Common myeloid progenitor, CD34-positive (primary cell): ENCODE results near the gene CDH22.

Experiments
- CTCF ChIA-PET: fragments of 350-600 bp; sonication (Branson Sonifier 250); formaldehyde crosslinking; loops from one replicate; lab custom pipeline; 2021; ENCODE audit warnings: antibody characterized with exemption; lab: Charles Lee
- POLR2A ChIA-PET: fragments of 350-600 bp; sonication (Branson Sonifier 250); formaldehyde crosslinking; loops from one replicate; lab custom pipeline; 2021; ENCODE audit warnings: antibody characterized with exemption; lab: Charles Lee
- DNase-seq, 3 donors: peaks; one replicate each; pipeline versions ENCODE4 v3.0.0 to v3.0.0-alpha.2; 2013
- H3K27ac ChIP-seq, 2 experiments: 1 replicate in 1 of 2; 2 replicates in 1 of 2; pipeline ENCODE4 v1.7.0; 2013; ENCODE audit warnings: inconsistent platforms in 2 of 2, low read length in 2 of 2, mild to moderate bottlenecking in 2 of 2, low read depth in 1 of 2, moderate library complexity in 1 of 2; ENCODE audit not compliant: severe bottlenecking in 2 of 2, insufficient read depth in 1 of 2, poor library complexity in 1 of 2
- H3K27me3 ChIP-seq, 5 experiments: replicated peaks in 2 of 5; 1 replicate in 3 of 5; 2 replicates in 2 of 5; pipeline versions ENCODE4 v1.6.1 to v1.7.0; 2013; ENCODE audit warnings: low read length in 4 of 5, mild to moderate bottlenecking in 2 of 5, moderate library complexity in 2 of 5, inconsistent platforms in 1 of 5; ENCODE audit not compliant: insufficient read depth in 5 of 5, control insufficient read depth in 4 of 5
- H3K36me3 ChIP-seq, 4 experiments: 1 replicate in 2 of 4; 2 replicates in 2 of 4; pipeline versions ENCODE4 v1.6.1 to v1.7.0; 2013; ENCODE audit warnings: low read length in 3 of 4, control low read depth in 1 of 4, mild to moderate bottlenecking in 1 of 4; ENCODE audit not compliant: control insufficient read depth in 4 of 4, insufficient read depth in 4 of 4
- H3K4me1 ChIP-seq, 4 experiments: 1 replicate in 3 of 4; 2 replicates in 1 of 4; pipeline versions ENCODE4 v1.6.1 to v1.7.1; 2013; ENCODE audit warnings: low read length in 3 of 4, mild to moderate bottlenecking in 3 of 4, control low read depth in 1 of 4, inconsistent platforms in 1 of 4, moderate library complexity in 1 of 4; ENCODE audit not compliant: control insufficient read depth in 4 of 4, insufficient read depth in 4 of 4; ENCODE audit errors: control extremely low read depth in 1 of 4
- H3K4me3 ChIP-seq, 7 experiments: 1 replicate in 4 of 7; 2 replicates in 3 of 7; pipeline versions ENCODE4 v1.5.1 to v1.7.0; 2013; ENCODE audit warnings: mild to moderate bottlenecking in 7 of 7, low read length in 6 of 7, moderate library complexity in 6 of 7, inconsistent platforms in 2 of 7, low read depth in 2 of 7, control low read depth in 1 of 7; ENCODE audit not compliant: insufficient read depth in 4 of 7, control insufficient read depth in 1 of 7; ENCODE audit errors: extremely low read depth in 1 of 7
- H3K9me3 ChIP-seq, 5 experiments: 1 replicate in 4 of 5; 2 replicates in 1 of 5; pipeline versions ENCODE4 v1.6.1 to v1.7.1; 2013; ENCODE audit warnings: low read length in 4 of 5, mild to moderate bottlenecking in 2 of 5, inconsistent platforms in 1 of 5, low read depth in 1 of 5, moderate library complexity in 1 of 5; ENCODE audit not compliant: control insufficient read depth in 4 of 5, insufficient read depth in 2 of 5; ENCODE audit errors: control extremely low read depth in 1 of 5
- WGBS: methylation state at CpG from one replicate; pipeline ENCODE4 v1.1.5; 2013; ENCODE audit not compliant: insufficient coverage; 5-methylcytosine and 5-hydroxymethylcytosine counted together

The CDH22 gene

DNA sequence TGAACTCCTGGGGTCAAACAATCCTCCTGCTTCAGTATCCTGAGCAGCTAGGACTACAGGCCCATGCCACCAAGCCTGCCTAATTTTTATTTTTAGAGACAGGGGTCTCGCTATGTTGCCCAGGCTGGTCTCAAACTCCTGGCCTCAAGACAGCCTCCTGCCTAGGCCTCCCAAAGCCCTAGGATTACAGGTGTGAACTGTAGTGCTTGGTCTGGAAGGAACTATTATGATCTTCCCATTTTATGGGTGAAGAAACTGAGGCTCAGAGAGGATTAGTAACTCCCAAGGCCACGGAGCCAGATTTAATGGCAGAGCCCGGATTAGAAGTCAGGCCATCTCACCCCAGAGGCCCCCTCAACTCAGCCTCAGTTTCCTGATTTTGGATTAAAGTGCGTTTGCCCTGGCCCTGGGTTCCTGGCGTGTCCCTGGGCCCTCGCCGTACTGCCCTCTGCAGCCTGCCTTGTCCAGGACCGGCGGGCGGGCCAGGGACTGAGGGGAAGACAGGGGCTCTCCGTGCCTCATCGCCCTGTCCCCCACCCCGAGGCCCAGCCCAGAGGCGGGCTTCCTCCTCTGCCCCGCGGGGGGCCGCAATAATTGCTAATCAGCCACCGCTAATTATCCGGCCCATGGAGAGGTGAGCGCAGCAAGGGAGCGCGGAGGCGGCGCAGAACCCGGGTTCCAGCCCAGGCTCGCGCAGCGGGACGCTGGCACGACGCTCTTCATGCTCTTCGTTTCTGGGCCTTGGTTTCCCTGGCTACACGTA, 155.3 kb downstream of the CDH22 start:
- no peaks in the 10 kb centered on the region for H3K9me3 ChIP-seq
- no peak for DNase-seq
- ChIA-PET CTCF (interaction anchor here (1.2 kb wide), 1 partner anchor 13 kb away, joined by 3 read pairs; no protein-coding TSS in a partner anchor), POLR2A (no interaction called here)
- peaks cover 0 to 23% (median 5%) of the 10 kb centered on the region in 5 experiments for H3K27me3 ChIP-seq
- no peak overlapping the region for H3K4me3 ChIP-seq
- WGBS, result 76% methylated on average over 29 of the region's 33 CpGs
- no peak overlapping the region for H3K27ac ChIP-seq
- H3K36me3 ChIP-seq, result no peaks in the 10 kb centered on the region
- H3K4me1 ChIP-seq, result no peaks in the 10 kb centered on the region

DNA sequence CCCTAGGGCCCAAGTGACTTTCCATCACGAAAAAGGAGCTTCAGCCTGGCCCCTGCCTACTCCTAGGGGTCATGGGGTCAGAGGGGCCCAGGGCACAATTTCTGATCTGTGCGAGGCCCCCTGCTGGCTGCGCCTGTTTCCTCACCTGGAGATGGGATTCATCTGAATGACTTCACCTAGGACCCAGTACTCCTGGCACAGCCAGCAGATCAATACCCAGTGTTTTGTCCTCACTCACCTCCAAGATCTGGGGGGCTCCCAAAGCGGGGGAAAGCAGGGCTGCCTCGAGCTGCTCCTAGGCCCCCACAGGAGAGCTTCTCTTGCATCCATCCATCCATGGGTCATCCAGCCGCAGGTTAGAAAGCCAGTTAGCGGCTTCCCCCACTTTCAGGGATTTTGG, 156.4 kb downstream of the CDH22 start:
- no peaks in the 10 kb centered on the region for H3K36me3 ChIP-seq
- no peaks in the 10 kb centered on the region for H3K4me1 ChIP-seq
- no peak for DNase-seq
- CTCF ChIA-PET, result interaction anchor here (0.6 kb wide), 1 partner anchor 11 kb away, joined by 3 read pairs; no protein-coding TSS in a partner anchor
- H3K4me3 ChIP-seq, result no peak overlapping the region
- H3K27ac ChIP-seq, result no peak overlapping the region
- no peaks in the 10 kb centered on the region for H3K9me3 ChIP-seq
- POLR2A ChIA-PET, result no interaction called here
- 86% methylated on average over 4 of the region's 7 CpGs for WGBS
- peaks cover 0 to 23% (median 6%) of the 10 kb centered on the region in 5 experiments for H3K27me3 ChIP-seq

DNA sequence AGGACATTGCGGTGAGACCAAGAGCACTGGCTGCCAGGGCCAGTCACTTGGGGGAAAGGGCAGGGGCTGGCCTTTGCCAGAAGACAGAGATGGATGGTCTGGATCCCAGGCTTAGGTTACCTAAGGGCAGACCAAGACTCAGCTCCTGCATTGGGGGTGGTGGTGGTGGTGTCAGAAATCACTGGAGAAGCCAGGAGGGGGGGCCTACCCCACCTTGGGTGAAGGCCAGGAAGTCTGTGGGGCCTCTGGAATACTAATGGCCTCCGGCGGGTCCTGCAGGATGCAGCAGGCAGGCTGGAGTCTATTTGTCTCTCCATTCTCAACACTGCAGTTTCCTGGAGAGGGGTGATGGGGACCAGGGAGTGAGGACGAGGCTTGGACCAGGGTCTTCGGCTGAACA, 157.4 kb downstream of the CDH22 start:
- H3K4me1 ChIP-seq, result no peaks in the 10 kb centered on the region
- H3K36me3 ChIP-seq, result no peaks in the 10 kb centered on the region
- no peak for DNase-seq
- peaks cover 0 to 21% (median 9%) of the 10 kb centered on the region in 5 experiments for H3K27me3 ChIP-seq
- no peaks in the 10 kb centered on the region for H3K9me3 ChIP-seq
- 72% methylated on average over 4 of the region's 5 CpGs for WGBS
- CTCF ChIA-PET, result interaction anchor here (0.9 to 1.5 kb wide), 2 partner anchors 12 to 18 kb away, joined by 3 to 5 read pairs; no protein-coding TSS in a partner anchor
- H3K27ac ChIP-seq, result no peak overlapping the region
- POLR2A ChIA-PET, result no interaction called here
- H3K4me3 ChIP-seq, result no peak overlapping the region

DNA sequence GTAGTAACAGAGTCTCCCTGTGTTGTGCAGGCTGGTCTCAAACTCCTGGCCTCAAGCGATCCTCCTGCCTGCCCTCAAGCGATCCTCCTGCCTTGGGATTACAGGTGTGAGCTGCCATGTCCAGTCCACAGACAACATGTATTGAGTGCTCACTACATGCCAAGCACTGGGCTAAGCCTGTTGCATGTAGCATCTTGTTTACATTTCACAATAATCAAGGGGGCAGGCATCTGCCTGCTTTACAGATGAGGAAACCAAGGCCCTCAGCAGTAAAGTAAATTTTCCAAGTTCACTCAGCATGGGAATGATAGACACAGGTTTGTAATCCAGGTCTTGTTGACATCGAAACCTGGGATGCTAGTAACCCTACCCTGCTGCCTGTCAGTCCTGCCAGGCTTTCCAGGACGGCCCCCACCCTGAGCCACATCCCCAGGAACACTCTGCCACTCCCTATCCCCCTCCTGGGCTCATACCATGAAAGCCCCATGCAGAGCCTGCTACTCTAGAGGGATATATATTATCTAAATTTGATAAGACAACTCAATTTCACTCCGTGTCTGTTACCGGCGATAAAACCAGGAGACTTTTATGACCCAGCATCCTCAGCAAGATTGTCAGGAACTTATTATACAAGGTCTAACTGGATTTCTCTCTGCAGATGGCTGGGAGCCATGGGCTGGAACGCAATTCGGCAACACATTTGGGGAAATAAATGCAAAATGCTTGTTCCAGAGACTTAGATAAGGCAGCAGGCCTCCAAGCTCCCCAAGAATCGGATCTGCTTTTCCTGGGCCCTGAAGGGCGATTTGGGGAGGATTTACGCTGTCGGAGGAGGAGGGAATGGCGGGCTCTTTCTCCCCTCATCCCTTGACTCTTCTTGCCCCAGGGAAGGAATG, 159.7 kb downstream of the CDH22 start:
- ChIA-PET POLR2A (no interaction called here), CTCF (interaction anchor here (1.2 kb wide), 1 partner anchor 26 kb away, joined by 4 read pairs; no protein-coding TSS in a partner anchor)
- no peak overlapping the region for H3K27ac ChIP-seq
- no peaks in the 10 kb centered on the region for H3K9me3 ChIP-seq
- H3K27me3 ChIP-seq, result peaks cover 0 to 13% (median 8%) of the 10 kb centered on the region in 5 experiments
- H3K4me1 ChIP-seq, result no peaks in the 10 kb centered on the region
- no peak overlapping the region for H3K4me3 ChIP-seq
- WGBS, result 91% methylated on average over 13 of the region's 14 CpGs
- DNase-seq, result no peak
- H3K36me3 ChIP-seq, result no peaks in the 10 kb centered on the region

DNA sequence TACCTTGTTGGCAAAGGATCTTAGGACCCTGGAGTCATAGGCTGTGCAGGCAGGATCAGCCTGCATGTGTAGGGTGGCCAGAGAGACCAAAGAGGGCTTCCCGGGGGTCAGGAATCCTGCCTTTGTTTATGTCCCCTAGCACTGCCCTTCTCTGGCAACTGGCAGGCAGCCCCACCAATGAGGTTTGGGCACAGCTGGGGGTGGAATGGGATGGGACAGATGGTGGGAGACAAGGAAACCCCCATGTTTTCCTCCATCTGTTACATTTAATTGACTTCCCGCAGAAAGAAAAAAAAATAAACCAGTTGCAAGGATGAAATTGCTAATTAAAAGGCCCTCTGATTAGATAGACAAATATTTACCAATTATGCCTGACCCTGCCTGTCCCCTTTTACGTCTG, 162.6 kb downstream of the CDH22 start:
- no peak for DNase-seq
- Histone ChIP-seq H3K9me3 (no peaks in the 10 kb centered on the region), H3K4me1 (no peaks in the 10 kb centered on the region), H3K27me3 (peaks cover under 1 to 19% (median 15%) of the 10 kb centered on the region in 5 experiments), H3K4me3 (no peak overlapping the region), H3K27ac (no peak overlapping the region), H3K36me3 (no peaks in the 10 kb centered on the region)
- 87% methylated on average over 3 of the region's 3 CpGs for WGBS
- ChIA-PET POLR2A (no interaction called here), CTCF (interaction anchor here (1.4 kb wide), 1 partner anchor 203 kb away, joined by 4 read pairs; no protein-coding TSS in a partner anchor)

DNA sequence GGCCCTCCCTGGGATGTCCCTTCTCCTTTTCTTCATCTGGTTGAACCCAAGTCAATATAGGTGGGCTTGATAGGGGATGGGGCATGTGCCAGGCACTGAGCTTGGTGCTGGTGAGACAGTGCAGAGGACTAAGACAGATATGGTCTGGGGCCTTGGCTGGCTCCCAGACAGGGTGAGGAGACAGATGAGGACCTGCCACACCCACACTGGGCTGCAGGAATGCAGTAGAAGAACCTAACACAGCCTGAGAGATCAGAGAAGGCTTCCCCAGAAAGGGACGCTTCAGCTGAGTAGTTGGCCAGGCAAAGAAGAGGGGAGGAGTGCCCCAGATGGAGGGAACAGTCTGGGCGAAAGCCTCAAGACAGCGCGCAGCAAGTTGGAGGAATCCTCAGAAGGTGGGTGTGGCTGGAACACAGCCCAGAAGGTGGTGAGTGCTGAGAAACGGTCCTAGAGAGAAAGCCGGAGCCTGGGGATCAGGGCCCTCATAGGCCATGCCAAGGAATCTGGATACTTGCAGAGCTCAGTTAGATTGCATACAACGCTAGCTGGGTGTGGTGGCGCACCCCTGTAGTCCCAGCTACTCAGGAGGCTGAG, 163.8 kb downstream of the CDH22 start:
- no peaks in the 10 kb centered on the region for H3K4me1 ChIP-seq
- H3K36me3 ChIP-seq, result no peaks in the 10 kb centered on the region
- ChIA-PET POLR2A (no interaction called here), CTCF (interaction anchor here (1.4 kb wide), 1 partner anchor 205 kb away, joined by 4 read pairs; no protein-coding TSS in a partner anchor)
- peaks cover 3 to 22% (median 17%) of the 10 kb centered on the region in 5 experiments for H3K27me3 ChIP-seq
- WGBS, result 88% methylated on average over 8 of the region's 8 CpGs
- no peaks in the 10 kb centered on the region for H3K9me3 ChIP-seq
- H3K27ac ChIP-seq, result no peak overlapping the region
- no peak for DNase-seq
- H3K4me3 ChIP-seq, result no peak overlapping the region
